ENCODE data around the gene MBTPS1. TPM values are rescaled to one million over a fixed set of nuclear protein-coding genes. Genes with fewer than 3 reads are reported as not detected.
A peak's percentile ranks its signal among the peaks of the same experiment; 100 is the strongest.

MBTPS1 gene
- polyA plus RNA-seq, 3 donors, result 26.4 to 73.8 (median 28.0) TPM

- Mint-ChIP-seq H3K9me3 (peaks cover 0 to 2% (median 0%) of the 10 kb centered on the region in 7 donors), H3K36me3 (no peaks in the 10 kb centered on the region), H3K4me1 (no peaks in the 10 kb centered on the region), H3K27me3 (ENCODE audit: low read depth in 3 of 3) (peaks cover 20 to 43% (median 27%) of the 10 kb centered on the region in 3 donors), H3K27ac (no peak overlapping the region), H3K4me3 (no peak overlapping the region)
- Histone ChIP-seq H4K20me1 (ENCODE audit: insufficient read depth, low read length) (no peaks in the 10 kb centered on the region), H3K27me3 (ENCODE audit: control insufficient read depth in 2 of 2, insufficient read depth in 2 of 2, low read length in 2 of 2) (peaks cover 0 to 28% of the 10 kb centered on the region in 2 donors), H3K4me3 (replicated peaks in 1 of 3; ENCODE audit: low read depth in 2 of 3, low read length in 3 of 3) (no peak overlapping the region), H3K9ac (ENCODE audit: insufficient read depth, low read length, poor library complexity, severe bottlenecking) (no peak overlapping the region), H3K27ac (ENCODE audit: low read depth in 1 of 2, low read length in 2 of 2) (no peak overlapping the region), H3K79me2 (ENCODE audit: insufficient read depth, low read length) (no peaks in the 10 kb centered on the region), H3K4me1 (ENCODE audit: control insufficient read depth in 1 of 2, insufficient read depth in 2 of 2, low read length in 2 of 2) (no peaks in the 10 kb centered on the region), H2AFZ (ENCODE audit: insufficient read depth, low read depth, low read length, poor library complexity, severe bottlenecking) (no peak overlapping the region), H3K4me2 (replicated peaks; ENCODE audit: extremely low read depth, low read length, poor library complexity, severe bottlenecking) (no peak overlapping the region), H3K36me3 (replicated peaks in 1 of 2; ENCODE audit: control insufficient read depth in 1 of 2, insufficient read depth in 2 of 2, low read length in 2 of 2) (no peaks in the 10 kb centered on the region), H3K9me3 (replicated peaks in 1 of 2; ENCODE audit: control insufficient read depth in 1 of 2, insufficient read depth in 1 of 2, low read length in 2 of 2) (no peaks in the 10 kb centered on the region)
- 90% methylated on average over 2 of the region's 3 CpGs for WGBS (ENCODE audit: insufficient coverage)
- DNase-seq, result no peak
- intact Hi-C loops (cut with micrococcal nuclease), result no loop called here
- TF ChIP-seq, protein P1, sequence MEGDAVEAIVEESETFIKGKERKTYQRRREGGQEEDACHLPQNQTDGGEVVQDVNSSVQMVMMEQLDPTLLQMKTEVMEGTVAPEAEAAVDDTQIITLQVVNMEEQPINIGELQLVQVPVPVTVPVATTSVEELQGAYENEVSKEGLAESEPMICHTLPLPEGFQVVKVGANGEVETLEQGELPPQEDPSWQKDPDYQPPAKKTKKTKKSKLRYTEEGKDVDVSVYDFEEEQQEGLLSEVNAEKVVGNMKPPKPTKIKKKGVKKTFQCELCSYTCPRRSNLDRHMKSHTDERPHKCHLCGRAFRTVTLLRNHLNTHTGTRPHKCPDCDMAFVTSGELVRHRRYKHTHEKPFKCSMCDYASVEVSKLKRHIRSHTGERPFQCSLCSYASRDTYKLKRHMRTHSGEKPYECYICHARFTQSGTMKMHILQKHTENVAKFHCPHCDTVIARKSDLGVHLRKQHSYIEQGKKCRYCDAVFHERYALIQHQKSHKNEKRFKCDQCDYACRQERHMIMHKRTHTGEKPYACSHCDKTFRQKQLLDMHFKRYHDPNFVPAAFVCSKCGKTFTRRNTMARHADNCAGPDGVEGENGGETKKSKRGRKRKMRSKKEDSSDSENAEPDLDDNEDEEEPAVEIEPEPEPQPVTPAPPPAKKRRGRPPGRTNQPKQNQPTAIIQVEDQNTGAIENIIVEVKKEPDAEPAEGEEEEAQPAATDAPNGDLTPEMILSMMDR (IDR thresholded peaks at IDR 0.05), result no peak
Observed at GRCh38 chr16:84150926-84151325, 34.2 kb upstream of the MBTPS1 start.

DNA sequence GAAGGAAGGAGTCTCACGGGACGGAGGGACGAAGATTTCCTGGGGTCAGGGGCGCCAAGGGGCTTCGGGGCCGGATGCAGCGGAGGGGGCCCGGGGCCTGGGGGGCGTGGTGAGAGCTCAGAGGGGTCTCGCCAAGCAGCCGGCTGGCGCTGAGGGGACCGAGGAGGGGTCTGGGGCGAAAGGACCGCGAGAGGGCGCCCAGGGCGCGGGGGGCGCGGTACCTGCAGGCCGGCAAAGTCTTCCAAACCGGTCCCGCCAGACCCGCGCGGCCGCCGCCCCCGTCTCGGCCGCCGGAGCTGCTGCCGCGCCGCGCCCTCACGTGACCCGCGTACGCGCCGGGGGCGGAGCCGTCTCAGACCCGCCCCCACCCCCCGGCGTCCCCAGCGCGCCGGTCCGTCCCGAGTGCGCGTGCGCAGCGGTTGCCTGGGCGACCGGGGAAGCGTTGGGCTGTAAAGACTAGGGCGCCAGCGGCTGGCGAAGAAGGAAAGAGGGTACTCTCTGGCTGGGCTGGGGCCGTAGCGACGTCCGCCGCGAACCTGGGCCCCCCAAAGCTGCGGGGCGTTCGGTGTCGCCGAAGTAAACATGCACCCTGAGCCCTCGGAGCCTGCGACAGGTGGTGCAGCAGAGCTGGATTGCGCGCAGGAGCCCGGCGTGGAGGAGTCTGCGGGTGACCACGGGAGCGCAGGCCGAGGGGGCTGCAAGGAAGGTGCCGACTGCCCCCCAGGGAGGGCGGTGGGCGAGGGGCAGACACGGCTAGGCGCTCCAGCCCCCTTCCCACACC lies 28.3 kb upstream of the MBTPS1 start, which contains the start of the genes DNAAF1 and HSDL1:
DNAAF1 (plus strand) TSS at position 450 of the 781 bp plus-strand sequence; CDS start at position 583, 133 bp downstream.
HSDL1 (minus strand) TSS at position 319 of the 781 bp plus-strand sequence. CDS start 13,856 bp downstream, outside the sequence.
- Histone ChIP-seq H3K79me2 (ENCODE audit: insufficient read depth, low read length) (peaks cover 24% of the 10 kb centered on the region), H3K4me2 (replicated peaks; ENCODE audit: extremely low read depth, low read length, poor library complexity, severe bottlenecking) (peak within 1 kb of the TSS; percentile 98), H3K27me3 (ENCODE audit: control insufficient read depth in 2 of 2, insufficient read depth in 2 of 2, low read length in 2 of 2) (peaks cover 0 to 20% of the 10 kb centered on the region in 2 donors), H3K4me1 (ENCODE audit: control insufficient read depth in 1 of 2, insufficient read depth in 2 of 2, low read length in 2 of 2) (peaks cover 13 to 16% of the 10 kb centered on the region in 2 donors), H3K36me3 (replicated peaks in 1 of 2; ENCODE audit: control insufficient read depth in 1 of 2, insufficient read depth in 2 of 2, low read length in 2 of 2) (no peaks in the 10 kb centered on the region), H3K9me3 (replicated peaks in 1 of 2; ENCODE audit: control insufficient read depth in 1 of 2, insufficient read depth in 1 of 2, low read length in 2 of 2) (no peaks in the 10 kb centered on the region), H3K4me3 (replicated peaks in 1 of 3; ENCODE audit: low read depth in 2 of 3, low read length in 3 of 3) (peak within 1 kb of the TSS; percentile 73 to 91 (median 86)), H2AFZ (ENCODE audit: insufficient read depth, low read depth, low read length, poor library complexity, severe bottlenecking) (peak within 1 kb of the TSS; percentile 86), H3K9ac (ENCODE audit: insufficient read depth, low read length, poor library complexity, severe bottlenecking) (peak within 1 kb of the TSS; percentile 81), H4K20me1 (ENCODE audit: insufficient read depth, low read length) (no peaks in the 10 kb centered on the region), H3K27ac (ENCODE audit: low read depth in 1 of 2, low read length in 2 of 2) (peak within 1 kb of the TSS; percentile 25 to 84)
- Mint-ChIP-seq H3K36me3 (peaks cover 2 to 4% of the 10 kb centered on the region in 2 donors), H3K27me3 (ENCODE audit: low read depth in 3 of 3) (peaks cover 9 to 36% (median 22%) of the 10 kb centered on the region in 3 donors), H3K9me3 (peaks cover 0 to 2% (median 0%) of the 10 kb centered on the region in 7 donors), H3K4me3 (peak within 1 kb of the TSS; percentile 90 to 98), H3K4me1 (peaks cover 5% of the 10 kb centered on the region), H3K27ac (peak within 1 kb of the TSS; percentile 73 to 91 (median 85))
- TF ChIP-seq, protein P1 (IDR thresholded peaks at IDR 0.05), result no peak
- under 1% methylated on average over 80 of the region's 89 CpGs for WGBS (ENCODE audit: insufficient coverage)
- intact Hi-C loops (cut with micrococcal nuclease), result loop anchor here (5.0 to 10.0 kb wide), 2 partner anchors 37 to 50 kb away; partner anchors contain the start of gene ADAD2 (in 1 of the 2)
- DNase-seq, result peak; percentile 83 to 90 (median 83)

Data from CD14-positive monocyte (primary cell).